Memory B cell (primary cell): ENCODE measurements around the gene FLT1.

Experiments
- ATAC-seq: fragments of 150-1000 bp; cut with Tn5 transposase; 2 replicates; pipeline ENCODE4 v1.10.0; 2021; ENCODE audit warnings: low read depth, mild to moderate bottlenecking, moderate library complexity
- DNase-seq, 2 donors: peaks; one replicate each; pipeline ENCODE4 v3.0.0; 2022; ENCODE audit warnings: low spot score in 2 of 2
- H3K27ac Mint-ChIP-seq: one replicate; pipeline ENCODE4 v1.8.0; 2022; ENCODE audit warnings: mild to moderate bottlenecking, moderate library complexity, mixed read lengths
- H3K27me3 Mint-ChIP-seq: one replicate; pipeline ENCODE4 v1.8.0; 2022; ENCODE audit warnings: mixed read lengths
- H3K36me3 Mint-ChIP-seq: one replicate; pipeline ENCODE4 v1.8.0; 2022; ENCODE audit warnings: mild to moderate bottlenecking, mixed read lengths
- H3K4me1 Mint-ChIP-seq: one replicate; pipeline ENCODE4 v1.8.0; 2022; ENCODE audit warnings: mixed read lengths
- H3K4me3 Mint-ChIP-seq: one replicate; pipeline ENCODE4 v1.8.0; 2022; ENCODE audit warnings: mild to moderate bottlenecking, moderate library complexity, mixed read lengths
- H3K9me3 Mint-ChIP-seq: one replicate; pipeline ENCODE4 v1.8.0; 2022; ENCODE audit warnings: mixed read lengths

The FLT1 gene

GRCh38 chr13:28468023-28468915 is 26.7 kb downstream of the FLT1 start:
- DNase-seq (no peak), ATAC-seq (peak; percentile 44)
- no peaks in the 10 kb centered on the region for H3K36me3 Mint-ChIP-seq
- no peaks in the 10 kb centered on the region for H3K4me1 Mint-ChIP-seq
- H3K9me3 Mint-ChIP-seq: no peaks in the 10 kb centered on the region
- no peak overlapping the region for H3K4me3 Mint-ChIP-seq
- H3K27ac Mint-ChIP-seq: no peak overlapping the region
- peaks cover 5% of the 10 kb centered on the region for H3K27me3 Mint-ChIP-seq

GRCh38 chr13:28467034-28467433 is 27.9 kb downstream of the FLT1 start:
- H3K27ac Mint-ChIP-seq: no peak overlapping the region
- H3K4me3 Mint-ChIP-seq: no peak overlapping the region
- H3K4me1 Mint-ChIP-seq: no peaks in the 10 kb centered on the region

GRCh38 chr13:28466151-28466550 is 28.8 kb downstream of the FLT1 start:
- ATAC-seq: no peak
- no peak overlapping the region for H3K27ac Mint-ChIP-seq
- no peaks in the 10 kb centered on the region for H3K36me3 Mint-ChIP-seq
- H3K9me3 Mint-ChIP-seq: no peaks in the 10 kb centered on the region
- H3K4me1 Mint-ChIP-seq: no peaks in the 10 kb centered on the region
- H3K27me3 Mint-ChIP-seq: peaks cover 8% of the 10 kb centered on the region
- H3K4me3 Mint-ChIP-seq: no peak overlapping the region
- DNase-seq: no peak

More at GRCh38 chr13:28467034-28467433, 27.9 kb downstream of the FLT1 start:
- no peaks in the 10 kb centered on the region for H3K9me3 Mint-ChIP-seq
- H3K27me3 Mint-ChIP-seq: peaks cover 8% of the 10 kb centered on the region
- H3K36me3 Mint-ChIP-seq: no peaks in the 10 kb centered on the region
- ATAC-seq (no peak), DNase-seq (no peak)

GRCh38 chr13:28464861-28465460 is 30.0 kb downstream of the FLT1 start:
- DNase-seq (no peak), ATAC-seq (no peak)
- no peak overlapping the region for H3K27ac Mint-ChIP-seq
- H3K4me1 Mint-ChIP-seq: no peaks in the 10 kb centered on the region
- H3K36me3 Mint-ChIP-seq: no peaks in the 10 kb centered on the region
- H3K9me3 Mint-ChIP-seq: no peaks in the 10 kb centered on the region
- H3K27me3 Mint-ChIP-seq: peaks cover 8% of the 10 kb centered on the region
- no peak overlapping the region for H3K4me3 Mint-ChIP-seq

GRCh38 chr13:28463481-28463880 is 31.4 kb downstream of the FLT1 start:
- peaks cover 12% of the 10 kb centered on the region for H3K27me3 Mint-ChIP-seq
- no peaks in the 10 kb centered on the region for H3K36me3 Mint-ChIP-seq
- no peak for DNase-seq
- H3K27ac Mint-ChIP-seq: no peak overlapping the region
- no peak overlapping the region for H3K4me3 Mint-ChIP-seq
- H3K9me3 Mint-ChIP-seq: no peaks in the 10 kb centered on the region
- ATAC-seq: no peak
- no peaks in the 10 kb centered on the region for H3K4me1 Mint-ChIP-seq

GRCh38 chr13:28459911-28460310 is 35.0 kb downstream of the FLT1 start:
- no peak overlapping the region for H3K27ac Mint-ChIP-seq
- no peaks in the 10 kb centered on the region for H3K9me3 Mint-ChIP-seq
- H3K27me3 Mint-ChIP-seq: peaks cover 13% of the 10 kb centered on the region
- DNase-seq (no peak), ATAC-seq (no peak)
- no peak overlapping the region for H3K4me3 Mint-ChIP-seq
- H3K4me1 Mint-ChIP-seq: peaks cover 4% of the 10 kb centered on the region
- H3K36me3 Mint-ChIP-seq: no peaks in the 10 kb centered on the region

- H3K36me3 Mint-ChIP-seq: no peaks in the 10 kb centered on the region
- no peak overlapping the region for H3K27ac Mint-ChIP-seq
- peaks cover 4% of the 10 kb centered on the region for H3K4me1 Mint-ChIP-seq
- DNase-seq (no peak), ATAC-seq (no peak)
- peaks cover 9% of the 10 kb centered on the region for H3K27me3 Mint-ChIP-seq
- H3K4me3 Mint-ChIP-seq: no peak overlapping the region
- no peaks in the 10 kb centered on the region for H3K9me3 Mint-ChIP-seq
These were observed 36.3 kb downstream of the FLT1 start for GRCh38 chr13:28458608-28459007.

- no peak overlapping the region for H3K4me3 Mint-ChIP-seq
- peaks cover 4% of the 10 kb centered on the region for H3K4me1 Mint-ChIP-seq
- no peaks in the 10 kb centered on the region for H3K36me3 Mint-ChIP-seq
- DNase-seq (no peak), ATAC-seq (no peak)
- H3K27me3 Mint-ChIP-seq: peaks cover 9% of the 10 kb centered on the region
- H3K9me3 Mint-ChIP-seq: no peaks in the 10 kb centered on the region
- no peak overlapping the region for H3K27ac Mint-ChIP-seq
These were observed 36.9 kb downstream of the FLT1 start for GRCh38 chr13:28458051-28458450.

- DNase-seq: no peak
- peaks cover 4% of the 10 kb centered on the region for H3K4me1 Mint-ChIP-seq
- no peaks in the 10 kb centered on the region for H3K36me3 Mint-ChIP-seq
- peaks cover 9% of the 10 kb centered on the region for H3K27me3 Mint-ChIP-seq
- no peak overlapping the region for H3K4me3 Mint-ChIP-seq
- H3K27ac Mint-ChIP-seq: no peak overlapping the region
- ATAC-seq: no peak
- no peaks in the 10 kb centered on the region for H3K9me3 Mint-ChIP-seq
These were observed 37.4 kb downstream of the FLT1 start for GRCh38 chr13:28457521-28457920.

GRCh38 chr13:28455580-28456194 is 39.2 kb downstream of the FLT1 start:
- H3K27me3 Mint-ChIP-seq: peaks cover 11% of the 10 kb centered on the region
- no peak overlapping the region for H3K27ac Mint-ChIP-seq
- no peak for ATAC-seq
- H3K4me1 Mint-ChIP-seq: peaks cover 4% of the 10 kb centered on the region
- no peak overlapping the region for H3K4me3 Mint-ChIP-seq
- no peaks in the 10 kb centered on the region for H3K9me3 Mint-ChIP-seq
- DNase-seq: no peak
- no peaks in the 10 kb centered on the region for H3K36me3 Mint-ChIP-seq

- Mint-ChIP-seq H3K27ac (no peak overlapping the region), H3K9me3 (peaks cover 4% of the 10 kb centered on the region), H3K4me3 (no peak overlapping the region), H3K36me3 (peaks cover 2% of the 10 kb centered on the region), H3K4me1 (peaks cover 4% of the 10 kb centered on the region), H3K27me3 (peaks cover 13% of the 10 kb centered on the region)
- ATAC-seq: no peak
- DNase-seq: no peak
These were observed 42.2 kb downstream of the FLT1 start for GRCh38 chr13:28452755-28453154.

- Mint-ChIP-seq H3K4me3 (no peak overlapping the region), H3K4me1 (no peaks in the 10 kb centered on the region), H3K27ac (no peak overlapping the region), H3K27me3 (peaks cover 10% of the 10 kb centered on the region), H3K9me3 (peaks cover 4% of the 10 kb centered on the region), H3K36me3 (peaks cover 2% of the 10 kb centered on the region)
- ATAC-seq: no peak
- no peak for DNase-seq
These were observed 43.3 kb downstream of the FLT1 start for GRCh38 chr13:28451482-28452217.

GRCh38 chr13:28449826-28450773 is 44.8 kb downstream of the FLT1 start:
- DNase-seq (no peak), ATAC-seq (no peak)
- H3K4me3 Mint-ChIP-seq: no peak overlapping the region
- H3K27me3 Mint-ChIP-seq: peaks cover 10% of the 10 kb centered on the region
- H3K9me3 Mint-ChIP-seq: peaks cover 6% of the 10 kb centered on the region
- H3K36me3 Mint-ChIP-seq: peaks cover 2% of the 10 kb centered on the region
- H3K27ac Mint-ChIP-seq: peak overlapping the region; percentile 46
- no peaks in the 10 kb centered on the region for H3K4me1 Mint-ChIP-seq
